HEK293 (cell line): ENCODE measurements around the gene RHPN2.

Experiments
- CTCF ChIP-seq: fragments of 450-650 bp; formaldehyde crosslinking; IDR thresholded peaks from 2 replicates; pipeline ENCODE4 v1.5.1; 2016; ENCODE audit warnings: missing biosample characterization, missing genetic modification characterization
- ZNF132 ChIP-seq: fragments of 450-650 bp; formaldehyde crosslinking; IDR thresholded peaks from 2 replicates; pipeline ENCODE4 v1.5.1; 2017; ENCODE audit warnings: missing biosample characterization, missing genetic modification characterization, borderline replicate concordance
- ZSCAN4 ChIP-seq: fragments of 450-650 bp; formaldehyde crosslinking; IDR thresholded peaks from 2 replicates; pipeline ENCODE4 v1.5.1; 2017; ENCODE audit warnings: missing biosample characterization, missing genetic modification characterization

- TF ChIP-seq ZNF132 (tag by site-specific recombination) (no peak), CTCF (tag by site-specific recombination) (no peak), ZSCAN4 (tag by site-specific recombination) (no peak)
These were observed 135.9 kb downstream of the RHPN2 start for GRCh38 chr19:32928806-32929205.
